ENCODE measurements around the gene TMCO4. TPM values are rescaled to one million over a fixed set of nuclear protein-coding genes. Genes with fewer than 3 reads are reported as not detected.

The TMCO4 gene
- total and polyA plus RNA-seq, 2 donors (not counting 3 experiments of a cell fraction or from before 2014, with no cell fraction given) = 7.6 to 10.3 TPM

DNA sequence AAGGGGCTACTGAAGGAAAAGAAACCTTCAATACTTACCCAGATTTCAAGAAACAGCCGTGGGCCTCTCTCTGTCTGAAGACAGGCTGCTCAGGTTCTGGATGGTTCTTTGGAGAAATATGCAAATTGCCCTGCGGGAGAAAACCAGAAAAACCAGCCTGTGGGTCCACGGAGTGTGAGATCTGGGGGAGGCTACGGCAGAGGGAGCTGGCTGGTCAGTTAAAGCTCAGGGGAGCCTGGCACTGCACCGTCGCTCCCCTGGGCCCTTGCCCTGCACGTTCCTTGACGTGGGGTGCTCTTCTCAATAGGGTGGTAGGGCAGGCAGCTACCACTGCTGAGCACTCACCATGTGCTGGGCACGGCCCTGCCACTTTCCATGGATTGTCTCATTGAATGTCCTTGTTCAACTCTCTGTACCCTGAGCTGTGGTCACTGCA is 12.7 kb downstream of the TMCO4 start:
- H3K4me1 ChIP-seq (ENCODE audit: control insufficient read depth, extremely low read depth, insufficient read depth, low read length) = no peaks in the 10 kb centered on the region
- no peak for TF ChIP-seq POLR2A (IDR thresholded peaks at IDR 0.05; ENCODE audit: low read depth, low read length)
- TF ChIP-seq POLR2AphosphoS5 (IDR thresholded peaks at IDR 0.05; ENCODE audit: insufficient read depth, low read depth, low read length) = no peak
- no peak for TF ChIP-seq GATA2 (IDR thresholded peaks at IDR 0.05; ENCODE audit: insufficient read depth, insufficient read length, low read depth, low read length)
- TF ChIP-seq, protein P1, sequence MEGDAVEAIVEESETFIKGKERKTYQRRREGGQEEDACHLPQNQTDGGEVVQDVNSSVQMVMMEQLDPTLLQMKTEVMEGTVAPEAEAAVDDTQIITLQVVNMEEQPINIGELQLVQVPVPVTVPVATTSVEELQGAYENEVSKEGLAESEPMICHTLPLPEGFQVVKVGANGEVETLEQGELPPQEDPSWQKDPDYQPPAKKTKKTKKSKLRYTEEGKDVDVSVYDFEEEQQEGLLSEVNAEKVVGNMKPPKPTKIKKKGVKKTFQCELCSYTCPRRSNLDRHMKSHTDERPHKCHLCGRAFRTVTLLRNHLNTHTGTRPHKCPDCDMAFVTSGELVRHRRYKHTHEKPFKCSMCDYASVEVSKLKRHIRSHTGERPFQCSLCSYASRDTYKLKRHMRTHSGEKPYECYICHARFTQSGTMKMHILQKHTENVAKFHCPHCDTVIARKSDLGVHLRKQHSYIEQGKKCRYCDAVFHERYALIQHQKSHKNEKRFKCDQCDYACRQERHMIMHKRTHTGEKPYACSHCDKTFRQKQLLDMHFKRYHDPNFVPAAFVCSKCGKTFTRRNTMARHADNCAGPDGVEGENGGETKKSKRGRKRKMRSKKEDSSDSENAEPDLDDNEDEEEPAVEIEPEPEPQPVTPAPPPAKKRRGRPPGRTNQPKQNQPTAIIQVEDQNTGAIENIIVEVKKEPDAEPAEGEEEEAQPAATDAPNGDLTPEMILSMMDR (IDR thresholded peaks at IDR 0.05; ENCODE audit: extremely low read depth in 1 of 2, insufficient read depth in 1 of 2, low read depth in 1 of 2, low read length in 2 of 2) = no peak
- H3K9me3 ChIP-seq (replicated peaks; ENCODE audit: control insufficient read depth, insufficient read depth, low read length) = no peaks in the 10 kb centered on the region
- H2AFZ ChIP-seq (ENCODE audit: low read depth, low read length) = no peak overlapping the region
- no peaks in the 10 kb centered on the region for H3K9me1 ChIP-seq (replicated peaks; ENCODE audit: control insufficient read depth, extremely low read depth, insufficient read depth, low read length)
- no peak overlapping the region for H3K9ac ChIP-seq (replicated peaks; ENCODE audit: extremely low read depth, insufficient read depth, low read length)
- no peaks in the 10 kb centered on the region for H4K20me1 ChIP-seq (replicated peaks; ENCODE audit: control insufficient read depth, extremely low read depth, insufficient read depth, low read length)
- BruUV-seq (replicated peaks) = no TSS peak
- H3K79me2 ChIP-seq (ENCODE audit: control insufficient read depth, insufficient read depth, low read length) = no peaks in the 10 kb centered on the region
- no peaks in the 10 kb centered on the region for H3K27me3 ChIP-seq (ENCODE audit: control insufficient read depth in 2 of 2, insufficient read depth in 2 of 2, low read length in 2 of 2)
- FAIRE-seq (no peak), DNase-seq (ENCODE audit: low read depth, low spot score) (no peak)
- ChIA-PET CTCF (interaction anchor here (0.9 to 1.1 kb wide), 3 partner anchors 13 to 22 kb away, joined by 3 to 4 read pairs (median 3); no protein-coding TSS in a partner anchor), POLR2A (no interaction called here)
- H3K4me3 ChIP-seq (replicated peaks in 1 of 3; ENCODE audit: insufficient read depth in 1 of 3, low read depth in 1 of 3, low read length in 3 of 3) = no peak overlapping the region
- H3K27ac ChIP-seq (ENCODE audit: insufficient read depth, low read depth, low read length) = no peak overlapping the region
- H3K4me2 ChIP-seq (ENCODE audit: insufficient read depth, low read length) = no peak overlapping the region
- H3K36me3 ChIP-seq (ENCODE audit: control insufficient read depth in 2 of 2, extremely low read depth in 1 of 2, insufficient read depth in 2 of 2, low read length in 2 of 2) = no peaks in the 10 kb centered on the region
- intact Hi-C loops (cut with micrococcal nuclease) (no loop called here), dilution Hi-C loops (cut with MboI; ENCODE audit: extremely low pct_ligation_motif_present, low sequenced_read_pairs) (no loop called here)

DNA sequence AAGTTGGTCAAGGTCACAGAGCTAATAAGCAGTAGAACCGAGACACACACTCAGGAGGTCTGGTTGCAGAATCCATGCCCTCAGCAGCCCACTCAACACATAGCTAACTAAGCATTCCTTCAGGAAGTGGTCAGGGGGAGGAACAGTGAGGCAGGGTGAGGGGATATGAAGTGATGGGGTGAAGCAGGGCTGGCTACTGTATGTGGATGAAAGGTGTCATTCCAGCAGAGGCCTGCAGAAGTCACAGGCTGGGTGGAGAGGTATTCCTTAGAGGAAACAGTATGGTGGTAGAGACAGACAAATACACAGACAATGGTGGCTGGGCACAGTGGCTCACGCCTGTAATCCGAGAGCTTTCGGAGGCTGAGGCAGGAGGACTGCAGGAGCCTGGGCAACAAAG is 14.1 kb downstream of the TMCO4 start:
- ChIA-PET CTCF (interaction anchor here (3.4 kb wide), 1 partner anchor 24 kb away, joined by 10 read pairs; no protein-coding TSS in a partner anchor), POLR2A (no interaction called here)
- dilution Hi-C loops (cut with MboI; ENCODE audit: extremely low pct_ligation_motif_present, low sequenced_read_pairs) = no loop called here
- TF ChIP-seq, protein P1 (IDR thresholded peaks at IDR 0.05; ENCODE audit: extremely low read depth in 1 of 2, insufficient read depth in 1 of 2, low read depth in 1 of 2, low read length in 2 of 2) = no peak
- no peak for TF ChIP-seq FOS (IDR thresholded peaks at IDR 0.05; ENCODE audit: borderline replicate concordance, insufficient read depth, low read length)
- TF ChIP-seq, protein P2, sequence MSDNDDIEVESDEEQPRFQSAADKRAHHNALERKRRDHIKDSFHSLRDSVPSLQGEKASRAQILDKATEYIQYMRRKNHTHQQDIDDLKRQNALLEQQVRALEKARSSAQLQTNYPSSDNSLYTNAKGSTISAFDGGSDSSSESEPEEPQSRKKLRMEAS (IDR thresholded peaks at IDR 0.05; ENCODE audit: insufficient read depth, insufficient read length) = no peak
- TF ChIP-seq GATA2 (IDR thresholded peaks at IDR 0.05; ENCODE audit: insufficient read depth, insufficient read length, low read depth, low read length) = no peak
- TF ChIP-seq JUN (IDR thresholded peaks at IDR 0.05; ENCODE audit: borderline replicate concordance, insufficient read depth, insufficient read length, low read depth) = no peak
- no peak for TF ChIP-seq POLR2AphosphoS5 (IDR thresholded peaks at IDR 0.05; ENCODE audit: insufficient read depth, low read depth, low read length)
- no peak for TF ChIP-seq MYC (IDR thresholded peaks at IDR 0.05; ENCODE audit: low read depth, low read length)
- TF ChIP-seq POLR2A (IDR thresholded peaks at IDR 0.05; ENCODE audit: low read depth, low read length) = no peak
- no peak for TF ChIP-seq EZH2 (IDR thresholded peaks at IDR 0.05; ENCODE audit: borderline replicate concordance, low read depth, low read length, severe bottlenecking)
- intact Hi-C loops (cut with micrococcal nuclease) = no loop called here
- Histone ChIP-seq H4K20me1 (replicated peaks; ENCODE audit: control insufficient read depth, extremely low read depth, insufficient read depth, low read length) (no peaks in the 10 kb centered on the region), H3K36me3 (ENCODE audit: control insufficient read depth in 2 of 2, extremely low read depth in 1 of 2, insufficient read depth in 2 of 2, low read length in 2 of 2) (no peaks in the 10 kb centered on the region), H3K9me3 (replicated peaks; ENCODE audit: control insufficient read depth, insufficient read depth, low read length) (no peaks in the 10 kb centered on the region), H3K4me2 (ENCODE audit: insufficient read depth, low read length) (no peak overlapping the region), H3K9ac (replicated peaks; ENCODE audit: extremely low read depth, insufficient read depth, low read length) (no peak overlapping the region), H3K9me1 (replicated peaks; ENCODE audit: control insufficient read depth, extremely low read depth, insufficient read depth, low read length) (no peaks in the 10 kb centered on the region), H3K79me2 (ENCODE audit: control insufficient read depth, insufficient read depth, low read length) (no peaks in the 10 kb centered on the region), H3K27me3 (ENCODE audit: control insufficient read depth in 2 of 2, insufficient read depth in 2 of 2, low read length in 2 of 2) (no peaks in the 10 kb centered on the region), H3K27ac (ENCODE audit: insufficient read depth, low read depth, low read length) (no peak overlapping the region), H3K4me1 (ENCODE audit: control insufficient read depth, extremely low read depth, insufficient read depth, low read length) (no peaks in the 10 kb centered on the region), H3K4me3 (replicated peaks in 1 of 3; ENCODE audit: insufficient read depth in 1 of 3, low read depth in 1 of 3, low read length in 3 of 3) (no peak overlapping the region), H2AFZ (ENCODE audit: low read depth, low read length) (no peak overlapping the region)
- no peak for FAIRE-seq
- BruUV-seq (replicated peaks) = no TSS peak
- no peak for DNase-seq (ENCODE audit: low read depth, low spot score)
